Esophagus muscularis mucosa (tissue), 4 donors: Measurements from ENCODE around the gene RALY. TPM values are rescaled to one million over a fixed set of nuclear protein-coding genes. Genes with fewer than 3 reads are reported as not detected.

Experiments
- DNase-seq: peaks from one replicate; pipeline ENCODE4 v3.0.0-alpha.2; 2017; ENCODE audit errors: extremely low spot score
- H3K27ac ChIP-seq, 4 donors: fragments of 200-600 bp; sonication (generic); replicated peaks in 1 of 4; 1 replicate in 3 of 4; 2 replicates in 1 of 4; pipeline ENCODE4 v1.5.1; 2016 to 2019; ENCODE audit warnings: mild to moderate bottlenecking in 1 of 4
- H3K27me3 ChIP-seq, 4 donors: fragments of 200-600 bp; sonication (generic); one replicate each; pipeline versions ENCODE4 v1.5.1 to v1.6.0; 2016 to 2019
- H3K36me3 ChIP-seq, 4 donors: fragments of 200-600 bp; sonication (generic); one replicate each; pipeline ENCODE4 v1.5.1; 2016 to 2019
- H3K4me1 ChIP-seq, 4 donors: fragments of 200-600 bp; sonication (generic); one replicate each; pipeline ENCODE4 v1.5.1; 2016 to 2019
- H3K4me3 ChIP-seq, 4 donors: fragments of 200-600 bp; sonication (generic); 1 replicate in 2 of 4; 2 replicates in 2 of 4; pipeline ENCODE4 v1.5.1; 2016 to 2019; ENCODE audit warnings: mild to moderate bottlenecking in 4 of 4, moderate library complexity in 1 of 4
- H3K9me3 ChIP-seq, 4 donors: fragments of 200-600 bp; sonication (generic); 1 replicate in 3 of 4; 2 replicates in 1 of 4; pipeline ENCODE4 v1.5.1; 2016 to 2019
- EP300 ChIP-seq: sonication (generic); formaldehyde crosslinking; IDR thresholded peaks from one replicate; pipeline ENCODE4 v1.6.1; 2017; ENCODE audit warnings: antibody characterized with exemption
- POLR2A ChIP-seq: fragments of 450-650 bp; IDR thresholded peaks from one replicate; pipeline ENCODE4 v1.6.1; 2017; ENCODE audit warnings: antibody characterized with exemption, moderate library complexity, mild to moderate bottlenecking, low read depth
- POLR2AphosphoS5 ChIP-seq, 2 donors: sonication (generic); formaldehyde crosslinking; IDR thresholded peaks; one replicate each; pipeline ENCODE4 v1.6.1; 2017; ENCODE audit warnings: antibody characterized with exemption in 2 of 2
- WGBS: methylation state at CpG from one replicate; pipeline ENCODE4 v1.1.5; 2018; 5-methylcytosine and 5-hydroxymethylcytosine counted together
- intact Hi-C: fragments of 100-400 bp; cut with DNase I; formaldehyde crosslinking; loops from one replicate; pipeline ENCODE4 v1.15.1; 2023
- total RNA-seq, 4 donors: library from RNA; depleted of rRNA; stranded (reverse); fragments of >200 nt; gene quantifications; one replicate each; pipeline versions ENCODE4 v1.1.0 to v1.2.1, GENCODE V29; 2016
- TF ChIP-seq, protein P1 (sequence below), 3 experiments: fragments of 200-600 bp in 2 of 3; fragments of 450-650 bp in 1 of 3; sonication (generic) in 2 of 3; IDR thresholded peaks; one replicate each; pipeline ENCODE4 v1.5.1; 2017 to 2019; ENCODE audit warnings: antibody characterized with exemption in 3 of 3, mild to moderate bottlenecking in 2 of 3, moderate library complexity in 1 of 3

The RALY gene
- total RNA-seq, 4 donors from 2014 or later: 114 to 121 (median 117) TPM

DNA sequence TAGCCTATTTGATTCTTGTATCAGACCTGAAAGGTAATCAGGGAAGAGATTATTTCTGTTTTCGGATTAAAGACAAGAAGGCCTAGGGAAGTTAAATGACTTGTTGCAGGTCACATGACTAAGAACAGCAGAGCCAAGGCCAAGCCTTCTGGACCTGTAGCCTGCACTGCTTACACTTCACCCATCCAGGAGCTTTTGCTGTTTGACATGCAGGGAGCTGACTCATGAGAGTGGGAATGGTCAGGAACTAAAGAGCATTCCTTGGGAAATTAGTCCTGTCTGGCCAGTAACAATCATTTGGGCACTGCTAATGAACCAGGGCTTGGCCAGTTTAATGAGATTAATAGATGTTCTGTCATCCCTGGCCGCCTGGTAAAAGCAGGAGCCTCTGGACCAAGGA is 71.5 kb downstream of the RALY start:
- intact Hi-C loops: loop anchor here (5.0 kb wide), 1 partner anchor 73 kb away; the partner anchor contains the start of gene RALY
- Histone ChIP-seq H3K4me3 (no peak overlapping the region), H3K27me3 (no peaks in the 10 kb centered on the region), H3K27ac (peak overlapping the region in 1 of 4 donors; percentile 3), H3K36me3 (no peaks in the 10 kb centered on the region), H3K4me1 (peaks cover 27 to 66% (median 56%) of the 10 kb centered on the region in 4 donors), H3K9me3 (no peaks in the 10 kb centered on the region)
- no peak for DNase-seq
- 70% methylated on average over 2 of the region's 2 CpGs for WGBS
- TF ChIP-seq, protein P1, sequence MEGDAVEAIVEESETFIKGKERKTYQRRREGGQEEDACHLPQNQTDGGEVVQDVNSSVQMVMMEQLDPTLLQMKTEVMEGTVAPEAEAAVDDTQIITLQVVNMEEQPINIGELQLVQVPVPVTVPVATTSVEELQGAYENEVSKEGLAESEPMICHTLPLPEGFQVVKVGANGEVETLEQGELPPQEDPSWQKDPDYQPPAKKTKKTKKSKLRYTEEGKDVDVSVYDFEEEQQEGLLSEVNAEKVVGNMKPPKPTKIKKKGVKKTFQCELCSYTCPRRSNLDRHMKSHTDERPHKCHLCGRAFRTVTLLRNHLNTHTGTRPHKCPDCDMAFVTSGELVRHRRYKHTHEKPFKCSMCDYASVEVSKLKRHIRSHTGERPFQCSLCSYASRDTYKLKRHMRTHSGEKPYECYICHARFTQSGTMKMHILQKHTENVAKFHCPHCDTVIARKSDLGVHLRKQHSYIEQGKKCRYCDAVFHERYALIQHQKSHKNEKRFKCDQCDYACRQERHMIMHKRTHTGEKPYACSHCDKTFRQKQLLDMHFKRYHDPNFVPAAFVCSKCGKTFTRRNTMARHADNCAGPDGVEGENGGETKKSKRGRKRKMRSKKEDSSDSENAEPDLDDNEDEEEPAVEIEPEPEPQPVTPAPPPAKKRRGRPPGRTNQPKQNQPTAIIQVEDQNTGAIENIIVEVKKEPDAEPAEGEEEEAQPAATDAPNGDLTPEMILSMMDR (IDR thresholded peaks at IDR 0.05): no peak
- TF ChIP-seq POLR2A (no peak), EP300 (no peak), POLR2AphosphoS5 (IDR thresholded peaks at IDR 0.05) (no peak)

DNA sequence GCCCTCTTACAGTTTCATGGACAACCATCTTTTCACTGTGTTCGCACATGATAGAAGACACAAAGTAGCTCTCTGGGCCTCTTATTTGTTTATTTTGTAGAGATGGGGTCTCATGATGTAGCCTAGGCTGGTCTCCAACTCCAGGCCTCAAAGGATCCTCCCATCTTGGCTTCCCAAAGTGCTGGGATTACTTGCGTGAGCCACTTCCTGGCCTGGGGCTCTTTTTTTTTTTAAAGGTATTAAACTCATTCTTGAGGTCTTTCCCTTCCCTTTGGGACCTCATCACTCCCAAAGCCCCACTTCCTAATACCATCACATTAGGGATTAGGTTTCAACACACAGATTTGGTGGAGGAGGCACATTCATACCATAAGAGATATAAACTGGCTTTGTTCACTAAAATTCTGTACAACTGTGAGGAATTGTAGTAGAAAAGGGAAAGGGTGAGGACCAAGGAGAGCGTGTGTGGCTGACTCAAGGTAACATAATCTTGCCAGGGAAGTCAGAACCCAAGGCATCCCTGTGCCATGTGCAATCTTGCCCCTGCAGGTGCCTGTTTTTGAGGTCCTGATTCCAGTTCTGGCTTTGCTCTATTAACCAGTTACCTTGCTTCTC is 72.9 kb downstream of the RALY start:
- intact Hi-C loops: loop anchor here (5.0 kb wide), 1 partner anchor 74 kb away; the partner anchor contains the start of gene RALY
- DNase-seq: no peak

DNA sequence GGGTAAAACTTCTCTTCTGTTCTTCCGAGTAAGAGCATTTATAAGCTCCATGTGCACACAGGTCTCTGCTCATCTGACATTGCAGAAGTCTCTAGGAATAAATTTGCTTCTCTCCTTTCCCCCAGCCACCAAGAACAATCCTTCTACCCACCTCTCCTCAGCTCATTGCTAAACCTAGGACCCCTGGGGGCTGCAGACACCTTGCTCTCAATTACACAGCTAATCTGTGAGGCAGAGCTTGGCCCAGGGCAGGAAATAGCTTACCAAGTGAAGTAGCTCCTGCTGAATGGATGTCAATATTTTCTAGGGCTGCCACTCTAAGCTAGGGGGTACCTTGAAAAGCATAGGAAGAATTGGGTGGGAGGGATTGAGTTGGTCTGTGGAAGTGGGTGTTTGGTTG is 74.3 kb downstream of the RALY start:
- 86% methylated on average over 1 of the region's 1 CpG for WGBS
- no peak for DNase-seq
- H3K36me3 ChIP-seq: peaks cover 0 to 10% (median 8%) of the 10 kb centered on the region in 4 donors
- no peaks in the 10 kb centered on the region for H3K9me3 ChIP-seq
- TF ChIP-seq EP300 (no peak), POLR2AphosphoS5 (IDR thresholded peaks at IDR 0.05) (no peak), POLR2A (no peak)
- TF ChIP-seq, protein P1 (IDR thresholded peaks at IDR 0.05): no peak
- intact Hi-C loops: loop anchor here (2.0 to 5.0 kb wide), 3 partner anchors 76 to 205 kb away; partner anchors contain the start of gene RALY
- no peaks in the 10 kb centered on the region for H3K27me3 ChIP-seq
- peaks cover 27 to 52% (median 47%) of the 10 kb centered on the region in 4 donors for H3K4me1 ChIP-seq
- H3K4me3 ChIP-seq: no peak overlapping the region
- H3K27ac ChIP-seq: no peak overlapping the region

More for the DNA sequence above, 72.9 kb downstream of the RALY start:
- no peaks in the 10 kb centered on the region for H3K9me3 ChIP-seq
- H3K36me3 ChIP-seq: no peaks in the 10 kb centered on the region
- H3K4me3 ChIP-seq: no peak overlapping the region
- TF ChIP-seq EP300: no peak
- TF ChIP-seq, protein P1 (IDR thresholded peaks at IDR 0.05): no peak
- TF ChIP-seq POLR2AphosphoS5 (IDR thresholded peaks at IDR 0.05): no peak
- TF ChIP-seq POLR2A: no peak
- no peak overlapping the region for H3K27ac ChIP-seq
- peaks cover 27 to 59% (median 53%) of the 10 kb centered on the region in 4 donors for H3K4me1 ChIP-seq
- H3K27me3 ChIP-seq: no peaks in the 10 kb centered on the region
- 74% methylated on average over 3 of the region's 3 CpGs for WGBS

DNA sequence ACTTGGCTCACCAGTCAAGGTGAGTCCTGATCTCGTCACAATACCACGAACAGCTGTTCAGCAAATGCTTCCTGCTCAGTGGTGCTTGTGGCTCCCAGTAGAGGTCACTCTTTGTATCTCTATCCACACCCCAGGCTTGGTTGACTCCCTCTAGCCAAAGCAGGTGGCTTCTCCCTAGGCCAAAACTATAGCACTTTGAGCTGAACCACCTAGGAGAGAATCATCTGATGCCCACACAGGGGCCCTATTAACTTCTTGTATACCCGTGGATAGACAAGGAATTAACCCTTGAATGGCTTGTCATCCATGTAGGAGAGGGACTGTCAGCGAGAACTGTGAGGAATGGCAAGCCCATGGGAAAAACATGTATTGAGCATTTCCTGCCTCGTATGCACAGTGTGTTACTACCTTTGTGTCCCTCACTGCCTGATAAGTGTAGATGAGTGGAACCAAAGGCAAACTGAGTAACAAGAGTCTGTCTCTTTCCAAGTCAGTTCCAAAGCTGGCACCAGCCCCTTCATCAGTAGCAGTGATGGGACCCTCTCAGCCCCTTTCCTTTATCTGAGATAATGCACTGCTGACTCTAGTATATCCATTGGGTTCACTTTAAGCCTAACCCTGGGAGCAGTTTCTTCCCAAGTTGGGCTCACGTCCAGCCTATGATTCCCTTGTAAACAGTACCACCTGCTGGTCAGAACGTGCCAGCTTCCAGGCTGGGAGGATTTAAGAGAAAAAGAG is 75.8 kb downstream of the RALY start:
- H3K4me1 ChIP-seq: peaks cover 27 to 47% (median 42%) of the 10 kb centered on the region in 4 donors
- WGBS: 39% methylated on average over 7 of the region's 7 CpGs

More for the DNA sequence above, 75.8 kb downstream of the RALY start:
- peak; percentile 94 for DNase-seq
- H3K9me3 ChIP-seq: no peaks in the 10 kb centered on the region
- no peak overlapping the region for H3K4me3 ChIP-seq
- TF ChIP-seq POLR2A: no peak
- TF ChIP-seq, protein P1 (IDR thresholded peaks at IDR 0.05): peak; percentile 85 to 90 (median 88)
- TF ChIP-seq EP300: no peak
- peak in 1 of 2 donors; percentile 65 for TF ChIP-seq POLR2AphosphoS5 (IDR thresholded peaks at IDR 0.05)
- H3K27me3 ChIP-seq: no peaks in the 10 kb centered on the region
- intact Hi-C loops: loop anchor here (2.0 to 5.0 kb wide), 4 partner anchors 77 to 207 kb away; partner anchors contain the start of gene RALY
- peaks cover 0 to 26% (median 17%) of the 10 kb centered on the region in 4 donors for H3K36me3 ChIP-seq
- peak overlapping the region in 1 of 4 donors; percentile 24 for H3K27ac ChIP-seq
